Calu3 (cell line): ENCODE measurements around the gene ACSL3. TPM values are rescaled to one million over a fixed set of nuclear protein-coding genes. Genes with fewer than 3 reads are reported as not detected.

ENCODE experiments used
- BruUV-seq: library from RNA; stranded (reverse); fragments of 400-500 nt; replicated peaks from 2 replicates; lab custom pipeline; 2021; lab: Mats Ljungman, UMichigan
- CTCF ChIA-PET: fragments of 300-600 bp; sonication (Branson Sonifier 250); formaldehyde crosslinking; loops from one replicate; lab custom pipeline; 2022; ENCODE audit warnings: antibody characterized with exemption; lab: Charles Lee
- DNase-seq: peaks from one replicate; pipeline ENCODE4 v3.0.0; 2022
- H3K27ac Mint-ChIP-seq: one replicate; pipeline ENCODE4 v1.8.0; 2022; ENCODE audit warnings: mixed read lengths; ENCODE audit not compliant: unreplicated experiment
- H3K27me3 Mint-ChIP-seq: one replicate; pipeline ENCODE4 v1.8.0; 2022; ENCODE audit warnings: mixed read lengths; ENCODE audit not compliant: unreplicated experiment
- H3K36me3 Mint-ChIP-seq: one replicate; pipeline ENCODE4 v1.8.0; 2022; ENCODE audit warnings: mild to moderate bottlenecking, moderate library complexity, mixed read lengths; ENCODE audit not compliant: insufficient read depth, unreplicated experiment
- H3K4me1 Mint-ChIP-seq: one replicate; pipeline ENCODE4 v1.8.0; 2022; ENCODE audit warnings: mild to moderate bottlenecking, low read depth, mixed read lengths; ENCODE audit not compliant: unreplicated experiment
- H3K4me3 Mint-ChIP-seq: one replicate; pipeline ENCODE4 v1.8.0; 2022; ENCODE audit warnings: mild to moderate bottlenecking, low read depth, moderate library complexity, mixed read lengths; ENCODE audit not compliant: unreplicated experiment
- H3K9me3 Mint-ChIP-seq: one replicate; pipeline ENCODE4 v1.8.0; 2022; ENCODE audit warnings: low read depth, mixed read lengths; ENCODE audit not compliant: unreplicated experiment
- CTCF ChIP-seq: fragments of 200-600 bp; IDR thresholded peaks from one replicate; pipeline ENCODE4 v1.8.0; 2022; ENCODE audit warnings: antibody characterized with exemption; ENCODE audit not compliant: unreplicated experiment
- intact Hi-C: fragments of 100-400 bp; cut with micrococcal nuclease; formaldehyde crosslinking; loops from one replicate; pipeline ENCODE4 v1.10.0; 2022; ENCODE audit not compliant: unreplicated experiment
- total RNA-seq: library from RNA; stranded (reverse); gene quantifications from 2 replicates; pipeline ENCODE4 v1.2.3, GENCODE V29; 2022

Gene ACSL3
- total RNA-seq, 1 experiment from 2014 or later: 167 TPM

- BruUV-seq: no TSS peak
- intact Hi-C loops: no loop called here
- no peaks in the 10 kb centered on the region for H3K27me3 Mint-ChIP-seq
- peaks cover 11% of the 10 kb centered on the region for H3K4me1 Mint-ChIP-seq
- CTCF ChIA-PET: no interaction called here
- peaks cover 28% of the 10 kb centered on the region for H3K36me3 Mint-ChIP-seq
- TF ChIP-seq CTCF: no peak
- no peak overlapping the region for H3K27ac Mint-ChIP-seq
- no peak for DNase-seq
- no peaks in the 10 kb centered on the region for H3K9me3 Mint-ChIP-seq
- no peak overlapping the region for H3K4me3 Mint-ChIP-seq
These were observed 59.9 kb downstream of the ACSL3 start for GRCh38 chr2:222920657-222921186.

- Mint-ChIP-seq H3K36me3 (peaks cover 33% of the 10 kb centered on the region), H3K9me3 (no peaks in the 10 kb centered on the region), H3K4me1 (peaks cover 11% of the 10 kb centered on the region), H3K27me3 (no peaks in the 10 kb centered on the region), H3K27ac (no peak overlapping the region), H3K4me3 (no peak overlapping the region)
- CTCF ChIA-PET: no interaction called here
- no TSS peak for BruUV-seq
- intact Hi-C loops: no loop called here
- TF ChIP-seq CTCF: no peak
- DNase-seq: no peak
These were observed 61.4 kb downstream of the ACSL3 start for GRCh38 chr2:222922019-222922800.

GRCh38 chr2:222926915-222927314 lies 66.1 kb downstream of the ACSL3 start:
- no peak overlapping the region for H3K4me3 Mint-ChIP-seq
- no peak for DNase-seq
- no TSS peak for BruUV-seq
- CTCF ChIA-PET: no interaction called here
- H3K36me3 Mint-ChIP-seq: peaks cover 59% of the 10 kb centered on the region
- no peaks in the 10 kb centered on the region for H3K9me3 Mint-ChIP-seq
- no peak overlapping the region for H3K27ac Mint-ChIP-seq
- no peaks in the 10 kb centered on the region for H3K27me3 Mint-ChIP-seq
- intact Hi-C loops: no loop called here
- TF ChIP-seq CTCF: no peak
- no peaks in the 10 kb centered on the region for H3K4me1 Mint-ChIP-seq

- intact Hi-C loops: no loop called here
- no peak for DNase-seq
- no peak overlapping the region for H3K27ac Mint-ChIP-seq
- TF ChIP-seq CTCF: no peak
- no TSS peak for BruUV-seq
- no peaks in the 10 kb centered on the region for H3K4me1 Mint-ChIP-seq
- H3K27me3 Mint-ChIP-seq: no peaks in the 10 kb centered on the region
- H3K4me3 Mint-ChIP-seq: no peak overlapping the region
- CTCF ChIA-PET: no interaction called here
- no peaks in the 10 kb centered on the region for H3K9me3 Mint-ChIP-seq
- peaks cover 56% of the 10 kb centered on the region for H3K36me3 Mint-ChIP-seq
These were observed 66.8 kb downstream of the ACSL3 start for GRCh38 chr2:222927600-222927999.
